Neural progenitor cell (in vitro differentiated cells): ENCODE results near the gene PDE9A. TPM values are rescaled to one million over a fixed set of nuclear protein-coding genes. Genes with fewer than 3 reads are reported as not detected.
A peak's percentile ranks its signal among the peaks of the same experiment; 100 is the strongest.

Experiments used
- DNase-seq: peaks from one replicate; pipeline ENCODE4 v3.0.0-alpha.2; 2016; ENCODE audit warnings: low spot score
- H2AFZ ChIP-seq: fragments of 200-600 bp; sonication (generic); replicated peaks from 2 replicates; pipeline ENCODE4 v1.6.1; 2016; ENCODE audit warnings: antibody characterized with exemption
- H3F3A ChIP-seq: fragments of 200-600 bp; sonication (generic); 2 replicates; pipeline ENCODE4 v1.6.1; 2016; ENCODE audit warnings: antibody characterized with exemption, low read depth
- H3K27ac ChIP-seq: fragments of 200-600 bp; sonication (generic); 2 replicates; pipeline ENCODE4 v1.5.1; 2016; ENCODE audit warnings: mild to moderate bottlenecking
- H3K27me3 ChIP-seq: fragments of 200-600 bp; sonication (generic); 2 replicates; pipeline ENCODE4 v1.6.1; 2016; ENCODE audit warnings: mild to moderate bottlenecking, moderate library complexity
- H3K36me3 ChIP-seq: fragments of 200-600 bp; sonication (generic); 2 replicates; pipeline ENCODE4 v1.5.1; 2016
- H3K4me1 ChIP-seq: fragments of 200-600 bp; sonication (generic); 2 replicates; pipeline ENCODE4 v1.6.1; 2016; ENCODE audit warnings: mixed run types
- H3K4me2 ChIP-seq: fragments of 200-600 bp; sonication (generic); 2 replicates; pipeline ENCODE4 v1.6.1; 2016
- H3K4me3 ChIP-seq: fragments of 200-600 bp; sonication (generic); 2 replicates; pipeline ENCODE4 v1.5.1; 2016
- H3K79me2 ChIP-seq: fragments of 200-600 bp; sonication (generic); 2 replicates; pipeline ENCODE4 v1.6.1; 2016; ENCODE audit warnings: low read depth
- H3K9ac ChIP-seq: fragments of 200-600 bp; sonication (generic); 2 replicates; pipeline ENCODE4 v1.6.1; 2016
- H3K9me3 ChIP-seq: fragments of 200-600 bp; sonication (generic); 2 replicates; pipeline ENCODE4 v1.5.1; 2016; ENCODE audit warnings: low read depth
- H4K20me1 ChIP-seq: fragments of 200-600 bp; sonication (generic); 2 replicates; pipeline ENCODE4 v1.6.1; 2016; ENCODE audit warnings: low read depth
- H3K27ac Mint-ChIP-seq: 3 replicates; pipeline ENCODE4 v1.8.0; 2021; ENCODE audit warnings: mixed read lengths
- H3K27me3 Mint-ChIP-seq: 2 replicates; pipeline ENCODE4 v1.8.0; 2022; ENCODE audit warnings: low read depth, mild to moderate bottlenecking, inconsistent platforms, moderate library complexity, mixed read lengths; ENCODE audit not compliant: insufficient read depth
- H3K36me3 Mint-ChIP-seq: 3 replicates; pipeline ENCODE4 v1.8.0; 2021; ENCODE audit warnings: mixed read lengths
- H3K4me1 Mint-ChIP-seq: 3 replicates; pipeline ENCODE4 v1.8.0; 2021; ENCODE audit warnings: mixed read lengths
- H3K4me3 Mint-ChIP-seq: 3 replicates; pipeline ENCODE4 v1.8.0; 2021; ENCODE audit warnings: mild to moderate bottlenecking, moderate library complexity, mixed read lengths
- H3K9me3 Mint-ChIP-seq: 3 replicates; pipeline ENCODE4 v1.8.0; 2020; ENCODE audit warnings: mixed read lengths
- EZH2 ChIP-seq: fragments of 200-600 bp; sonication (generic); IDR thresholded peaks from 2 replicates; pipeline ENCODE4 v1.6.1; 2017; ENCODE audit warnings: antibody characterized with exemption, mild to moderate bottlenecking, moderate library complexity
- EZH2phosphoT487 ChIP-seq: fragments of 200-600 bp; sonication (generic); IDR thresholded peaks from 2 replicates; pipeline ENCODE4 v1.6.1; 2017; ENCODE audit warnings: antibody characterized with exemption
- total RNA-seq: library from RNA; depleted of rRNA; stranded (reverse); fragments of >200 nt; gene quantifications from 2 replicates; pipeline ENCODE4 v1.2.3, GENCODE V29; 2015; ENCODE audit warnings: low replicate concordance
- TF ChIP-seq, protein P1 (sequence below): fragments of 200-600 bp; sonication (generic); IDR thresholded peaks from 2 replicates; pipeline ENCODE4 v1.5.1; 2017; ENCODE audit warnings: antibody characterized with exemption, mild to moderate bottlenecking

Gene PDE9A
- total RNA-seq, 1 donor from 2014 or later, result 41.0 TPM

DNA sequence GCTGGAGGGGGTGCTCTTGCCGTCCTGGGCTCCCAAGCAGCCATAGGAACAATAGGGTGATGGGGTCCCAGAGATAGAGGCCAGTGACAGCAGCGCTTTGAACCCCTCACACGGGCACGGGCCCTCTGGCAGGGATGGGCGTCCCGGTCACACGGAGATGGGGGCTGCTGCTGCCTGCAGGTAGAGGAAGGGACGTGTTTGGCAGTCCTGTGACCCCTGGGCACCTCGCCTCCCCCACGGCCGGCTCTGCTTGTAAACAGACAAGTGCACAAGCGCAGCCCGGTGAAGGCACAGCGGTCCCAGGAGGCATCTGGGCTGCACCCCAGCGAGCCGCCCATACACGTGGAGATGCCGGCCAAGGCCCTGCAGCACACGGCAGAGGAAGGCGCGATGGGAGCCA lies 36.5 kb upstream of the PDE9A start:
- peaks cover 9% of the 10 kb centered on the region for H3F3A ChIP-seq
- Mint-ChIP-seq H3K36me3 (no peaks in the 10 kb centered on the region), H3K9me3 (peaks cover 6% of the 10 kb centered on the region), H3K27ac (no peak overlapping the region), H3K4me1 (peaks cover 22% of the 10 kb centered on the region), H3K27me3 (peaks cover 11% of the 10 kb centered on the region), H3K4me3 (no peak overlapping the region)
- no peak overlapping the region for H3K9ac ChIP-seq
- no peak overlapping the region for H3K27ac ChIP-seq
- H4K20me1 ChIP-seq, result no peaks in the 10 kb centered on the region
- peak overlapping the region; percentile 70 for H2AFZ ChIP-seq
- no peaks in the 10 kb centered on the region for H3K27me3 ChIP-seq
- H3K9me3 ChIP-seq, result no peaks in the 10 kb centered on the region
- H3K36me3 ChIP-seq, result no peaks in the 10 kb centered on the region
- no peaks in the 10 kb centered on the region for H3K79me2 ChIP-seq
- peaks cover 13% of the 10 kb centered on the region for H3K4me1 ChIP-seq
- H3K4me3 ChIP-seq, result no peak overlapping the region
- no peak overlapping the region for H3K4me2 ChIP-seq
- no peak for DNase-seq
- TF ChIP-seq, protein P1, sequence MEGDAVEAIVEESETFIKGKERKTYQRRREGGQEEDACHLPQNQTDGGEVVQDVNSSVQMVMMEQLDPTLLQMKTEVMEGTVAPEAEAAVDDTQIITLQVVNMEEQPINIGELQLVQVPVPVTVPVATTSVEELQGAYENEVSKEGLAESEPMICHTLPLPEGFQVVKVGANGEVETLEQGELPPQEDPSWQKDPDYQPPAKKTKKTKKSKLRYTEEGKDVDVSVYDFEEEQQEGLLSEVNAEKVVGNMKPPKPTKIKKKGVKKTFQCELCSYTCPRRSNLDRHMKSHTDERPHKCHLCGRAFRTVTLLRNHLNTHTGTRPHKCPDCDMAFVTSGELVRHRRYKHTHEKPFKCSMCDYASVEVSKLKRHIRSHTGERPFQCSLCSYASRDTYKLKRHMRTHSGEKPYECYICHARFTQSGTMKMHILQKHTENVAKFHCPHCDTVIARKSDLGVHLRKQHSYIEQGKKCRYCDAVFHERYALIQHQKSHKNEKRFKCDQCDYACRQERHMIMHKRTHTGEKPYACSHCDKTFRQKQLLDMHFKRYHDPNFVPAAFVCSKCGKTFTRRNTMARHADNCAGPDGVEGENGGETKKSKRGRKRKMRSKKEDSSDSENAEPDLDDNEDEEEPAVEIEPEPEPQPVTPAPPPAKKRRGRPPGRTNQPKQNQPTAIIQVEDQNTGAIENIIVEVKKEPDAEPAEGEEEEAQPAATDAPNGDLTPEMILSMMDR, result no peak
- TF ChIP-seq EZH2, result no peak
- no peak for TF ChIP-seq EZH2phosphoT487

DNA sequence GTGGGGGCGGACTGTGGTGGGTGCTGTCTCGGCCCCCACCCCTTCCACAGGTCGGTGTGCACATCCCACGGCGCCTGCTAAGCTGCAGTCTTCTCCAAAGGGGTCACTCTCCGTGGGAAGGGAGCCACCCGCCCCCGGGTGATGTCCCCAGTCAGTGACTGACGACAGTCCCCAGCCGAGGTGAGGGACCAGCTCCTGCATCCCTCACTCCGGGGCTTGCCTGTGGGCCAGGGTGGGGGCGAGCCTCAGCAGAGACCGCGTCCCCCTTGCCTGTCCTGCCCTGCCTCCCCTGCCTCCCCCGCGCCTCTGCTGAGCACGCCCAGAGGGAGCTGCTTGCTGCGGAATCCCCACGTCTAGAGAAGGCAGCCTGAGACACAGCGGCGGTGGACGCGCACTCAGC lies 35.9 kb upstream of the PDE9A start:
- TF ChIP-seq EZH2phosphoT487 (no peak), EZH2 (no peak)
- TF ChIP-seq, protein P1, result no peak

GRCh38 chr21:42618707-42619102 lies 34.7 kb upstream of the PDE9A start:
- H3K27me3 ChIP-seq, result no peaks in the 10 kb centered on the region
- no peak overlapping the region for H3K27ac ChIP-seq
- no peak overlapping the region for H3K4me3 ChIP-seq
- Mint-ChIP-seq H3K36me3 (no peaks in the 10 kb centered on the region), H3K9me3 (peaks cover 4% of the 10 kb centered on the region), H3K27me3 (peaks cover 12% of the 10 kb centered on the region), H3K27ac (no peak overlapping the region), H3K4me1 (peaks cover 32% of the 10 kb centered on the region), H3K4me3 (no peak overlapping the region)
- no peaks in the 10 kb centered on the region for H4K20me1 ChIP-seq
- no peak overlapping the region for H2AFZ ChIP-seq
- H3F3A ChIP-seq, result peaks cover 9% of the 10 kb centered on the region
- TF ChIP-seq EZH2 (no peak), EZH2phosphoT487 (no peak)
- TF ChIP-seq, protein P1, result no peak
- no peaks in the 10 kb centered on the region for H3K79me2 ChIP-seq
- H3K9me3 ChIP-seq, result no peaks in the 10 kb centered on the region
- H3K9ac ChIP-seq, result no peak overlapping the region
- H3K4me2 ChIP-seq, result no peak overlapping the region
- DNase-seq, result no peak
- no peaks in the 10 kb centered on the region for H3K36me3 ChIP-seq
- H3K4me1 ChIP-seq, result peaks cover 16% of the 10 kb centered on the region

More for the DNA sequence above, 35.9 kb upstream of the PDE9A start:
- Histone ChIP-seq H3K4me2 (no peak overlapping the region), H2AFZ (no peak overlapping the region), H3K79me2 (no peaks in the 10 kb centered on the region), H3K27ac (no peak overlapping the region), H3F3A (peaks cover 9% of the 10 kb centered on the region), H3K4me3 (no peak overlapping the region), H3K27me3 (no peaks in the 10 kb centered on the region), H3K9ac (no peak overlapping the region), H3K4me1 (peaks cover 16% of the 10 kb centered on the region), H3K36me3 (no peaks in the 10 kb centered on the region), H3K9me3 (no peaks in the 10 kb centered on the region), H4K20me1 (no peaks in the 10 kb centered on the region)
- Mint-ChIP-seq H3K9me3 (peaks cover 4% of the 10 kb centered on the region), H3K4me1 (peaks cover 28% of the 10 kb centered on the region), H3K36me3 (no peaks in the 10 kb centered on the region), H3K27ac (no peak overlapping the region), H3K27me3 (peaks cover 11% of the 10 kb centered on the region), H3K4me3 (no peak overlapping the region)
- no peak for DNase-seq
